Hindlimb muscle (tissue), 1 donor: ENCODE measurements around the gene HSPA13. TPM values are rescaled to one million over a fixed set of nuclear protein-coding genes. Genes with fewer than 3 reads are reported as not detected.

ENCODE experiments used
- polyA plus RNA-seq: library from polyadenylated mRNA; unstranded; fragments of 120-200 nt; gene quantifications from one replicate; pipeline ENCODE4 v1.2.1, GENCODE V29; 2013; ENCODE audit not compliant: insufficient read length

Gene HSPA13
- polyA plus RNA-seq, 1 donor = 21.5 TPM

Other genes starting within 250 kb of the HSPA13 start
- 0.12 TPM for gene LIPI, start 172.2 kb downstream of the HSPA13 start, polyA plus RNA-seq
- not detected for gene RBM11, start 167.0 kb downstream of the HSPA13 start, polyA plus RNA-seq
- gene SAMSN1, start 163.2 kb upstream of the HSPA13 start, polyA plus RNA-seq = 2.9 TPM